Vagina (tissue), 2 donors: ENCODE data around the gene NEDD9.

Source experiments
- CTCF ChIP-seq, 3 experiments: fragments of 450-650 bp in 2 of 3; fragments of 200-600 bp in 1 of 3; sonication (generic) in 1 of 3; IDR thresholded peaks; one replicate each; pipeline ENCODE4 v1.5.1; 2017 to 2019; ENCODE audit warnings: antibody characterized with exemption in 3 of 3, mild to moderate bottlenecking in 2 of 3, moderate library complexity in 2 of 3
- POLR2A ChIP-seq, 2 donors: fragments of 450-650 bp; IDR thresholded peaks; one replicate each; pipeline ENCODE4 v1.6.1; 2017; ENCODE audit warnings: antibody characterized with exemption in 2 of 2, mild to moderate bottlenecking in 2 of 2, moderate library complexity in 2 of 2
- POLR2AphosphoS5 ChIP-seq, 2 donors: sonication (generic); formaldehyde crosslinking; IDR thresholded peaks; one replicate each; pipeline ENCODE4 v1.9.0; 2017; ENCODE audit warnings: antibody characterized with exemption in 2 of 2, mild to moderate bottlenecking in 2 of 2, low read depth in 1 of 2; ENCODE audit not compliant: insufficient read depth in 1 of 2

GRCh38 chr6:11163932-11164331 is 68.5 kb downstream of the NEDD9 start:
- TF ChIP-seq CTCF (IDR thresholded peaks at IDR 0.05) (no peak), POLR2AphosphoS5 (IDR thresholded peaks at IDR 0.05; ENCODE audit: insufficient read depth in 1 of 2, low read depth in 1 of 2) (no peak), POLR2A (IDR thresholded peaks at IDR 0.05) (no peak)
